ENCODE data around the gene PRPSAP1.

GRCh38 chr17:76277300-76278267 lies 76.1 kb downstream of the PRPSAP1 start:
- TF ChIP-seq GATA2 (IDR thresholded peaks at IDR 0.05; ENCODE audit: low read depth, low read length) = no peak
- TF ChIP-seq GATA3 (IDR thresholded peaks at IDR 0.05; ENCODE audit: low read depth, low read length) = no peak
